ENCODE measurements around the gene ZSCAN12.

The ZSCAN12 gene

GRCh38 chr6:28436404-28436803 is 36.9 kb upstream of the ZSCAN12 start:
- TF ChIP-seq, protein P1, sequence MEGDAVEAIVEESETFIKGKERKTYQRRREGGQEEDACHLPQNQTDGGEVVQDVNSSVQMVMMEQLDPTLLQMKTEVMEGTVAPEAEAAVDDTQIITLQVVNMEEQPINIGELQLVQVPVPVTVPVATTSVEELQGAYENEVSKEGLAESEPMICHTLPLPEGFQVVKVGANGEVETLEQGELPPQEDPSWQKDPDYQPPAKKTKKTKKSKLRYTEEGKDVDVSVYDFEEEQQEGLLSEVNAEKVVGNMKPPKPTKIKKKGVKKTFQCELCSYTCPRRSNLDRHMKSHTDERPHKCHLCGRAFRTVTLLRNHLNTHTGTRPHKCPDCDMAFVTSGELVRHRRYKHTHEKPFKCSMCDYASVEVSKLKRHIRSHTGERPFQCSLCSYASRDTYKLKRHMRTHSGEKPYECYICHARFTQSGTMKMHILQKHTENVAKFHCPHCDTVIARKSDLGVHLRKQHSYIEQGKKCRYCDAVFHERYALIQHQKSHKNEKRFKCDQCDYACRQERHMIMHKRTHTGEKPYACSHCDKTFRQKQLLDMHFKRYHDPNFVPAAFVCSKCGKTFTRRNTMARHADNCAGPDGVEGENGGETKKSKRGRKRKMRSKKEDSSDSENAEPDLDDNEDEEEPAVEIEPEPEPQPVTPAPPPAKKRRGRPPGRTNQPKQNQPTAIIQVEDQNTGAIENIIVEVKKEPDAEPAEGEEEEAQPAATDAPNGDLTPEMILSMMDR (IDR thresholded peaks at IDR 0.05; ENCODE audit: control extremely low read depth, extremely low read depth, low read depth, missing control alignments) = no peak
- DNase-seq (ENCODE audit: extremely low spot score) = no peak
- POLR2A ChIA-PET = no interaction called here
- CTCF ChIA-PET = no interaction called here

- CTCF ChIA-PET = interaction anchor here (1.5 to 2.4 kb wide), 3 partner anchors 8 to 10 kb away, joined by 3 to 6 read pairs (median 4); partner anchors contain the start of gene ZSCAN23
- POLR2A ChIA-PET = no interaction called here
- no peak for DNase-seq (ENCODE audit: extremely low spot score)
Observed at GRCh38 chr6:28433119-28433518, 33.6 kb upstream of the ZSCAN12 start.

GRCh38 chr6:28429781-28430180 is 30.2 kb upstream of the ZSCAN12 start:
- CTCF ChIA-PET = no interaction called here
- POLR2A ChIA-PET = no interaction called here
- TF ChIP-seq, protein P1 (IDR thresholded peaks at IDR 0.05; ENCODE audit: control extremely low read depth, extremely low read depth, low read depth, missing control alignments) = no peak
- DNase-seq (ENCODE audit: extremely low spot score) = no peak

More at GRCh38 chr6:28433119-28433518, 33.6 kb upstream of the ZSCAN12 start:
- TF ChIP-seq, protein P1 (IDR thresholded peaks at IDR 0.05; ENCODE audit: control extremely low read depth, extremely low read depth, low read depth, missing control alignments) = no peak

DNA sequence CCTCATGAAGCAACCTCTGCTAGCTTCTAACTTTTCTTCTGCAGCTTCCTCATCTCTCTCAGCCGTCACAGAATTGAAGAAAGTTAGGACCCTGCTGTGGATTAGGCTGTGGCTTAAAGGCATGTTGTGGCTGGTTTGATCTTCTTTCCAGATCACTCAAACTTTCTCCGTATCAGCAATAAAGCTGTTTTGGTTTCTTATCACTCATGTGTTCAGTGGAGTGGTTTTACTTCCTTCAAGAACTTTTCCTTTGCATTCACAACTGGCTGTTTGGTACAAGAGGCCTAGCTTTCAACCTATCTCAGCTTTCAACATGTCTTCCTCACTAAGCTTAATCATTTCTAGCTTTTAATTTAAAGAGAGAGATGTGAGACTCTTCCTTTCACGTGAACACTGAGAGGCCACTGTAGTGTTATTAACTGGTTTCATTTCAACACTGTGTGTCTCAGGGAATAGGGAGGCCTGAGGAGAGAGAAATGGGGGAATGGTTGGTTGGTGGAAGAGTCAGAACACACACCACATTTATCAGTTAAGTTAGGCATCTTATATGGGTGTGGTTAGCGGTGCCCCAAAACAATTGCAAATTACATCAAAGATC is 26.5 kb upstream of the ZSCAN12 start:
- ChIA-PET CTCF (interaction anchor here (0.8 to 2.1 kb wide), 3 partner anchors 8 to 10 kb away, joined by 3 to 6 read pairs (median 3); no protein-coding TSS in a partner anchor), POLR2A (no interaction called here)

GRCh38 chr6:28424163-28424562 is 24.6 kb upstream of the ZSCAN12 start:
- POLR2A ChIA-PET = no interaction called here
- no peak for DNase-seq (ENCODE audit: extremely low spot score)
- CTCF ChIA-PET = no interaction called here
- TF ChIP-seq, protein P1 (IDR thresholded peaks at IDR 0.05; ENCODE audit: control extremely low read depth, extremely low read depth, low read depth, missing control alignments) = no peak

More for the DNA sequence above, 26.5 kb upstream of the ZSCAN12 start:
- TF ChIP-seq, protein P1 (IDR thresholded peaks at IDR 0.05; ENCODE audit: control extremely low read depth, extremely low read depth, low read depth, missing control alignments) = no peak
- no peak for DNase-seq (ENCODE audit: extremely low spot score)

GRCh38 chr6:28423546-28423945 is 24.0 kb upstream of the ZSCAN12 start:
- POLR2A ChIA-PET = no interaction called here

More at GRCh38 chr6:28423546-28423945, 24.0 kb upstream of the ZSCAN12 start:
- CTCF ChIA-PET = interaction anchor here (0.9 kb wide), 1 partner anchor 10 kb away, joined by 3 read pairs; no protein-coding TSS in a partner anchor
- DNase-seq (ENCODE audit: extremely low spot score) = no peak
- TF ChIP-seq, protein P1 (IDR thresholded peaks at IDR 0.05; ENCODE audit: control extremely low read depth, extremely low read depth, low read depth, missing control alignments) = no peak
